IPS-15b (cell line): ENCODE data around the gene TTC39B.

Source experiments
- H3K27me3 ChIP-seq: one replicate; pipeline ENCODE4 v1.6.1; 2013; ENCODE audit warnings: low read length; ENCODE audit not compliant: control insufficient read depth, insufficient read depth
- H3K36me3 ChIP-seq: one replicate; pipeline ENCODE4 v1.6.1; 2013; ENCODE audit warnings: low read length; ENCODE audit not compliant: control insufficient read depth, insufficient read depth
- H3K4me1 ChIP-seq: one replicate; pipeline ENCODE4 v1.6.1; 2013; ENCODE audit warnings: mild to moderate bottlenecking, low read length; ENCODE audit not compliant: control insufficient read depth, insufficient read depth
- H3K4me3 ChIP-seq: one replicate; pipeline ENCODE4 v1.5.1; 2013; ENCODE audit warnings: low read depth, low read length
- H3K9ac ChIP-seq: one replicate; pipeline ENCODE4 v1.6.1; 2013; ENCODE audit warnings: low read depth, mild to moderate bottlenecking, low read length
- H3K9me3 ChIP-seq: one replicate; pipeline ENCODE4 v1.6.1; 2013; ENCODE audit warnings: mild to moderate bottlenecking, low read length; ENCODE audit not compliant: control insufficient read depth, insufficient read depth

TTC39B gene

GRCh38 chr9:15306757-15307522 is at the start of gene TTC39B:
TTC39B (minus strand) TSS chr9:15307216; CDS start chr9:15307125, 91 bp downstream.
- H3K27me3 ChIP-seq: peaks cover 10% of the 10 kb centered on the region
- peak within 1 kb of the TSS; percentile 56 for H3K9ac ChIP-seq

GRCh38 chr9:15355669-15356068 is 48.7 kb upstream of the TTC39B start:
- Histone ChIP-seq H3K27me3 (no peaks in the 10 kb centered on the region), H3K9me3 (no peaks in the 10 kb centered on the region), H3K4me3 (no peak overlapping the region), H3K9ac (peak overlapping the region; percentile 4), H3K36me3 (no peaks in the 10 kb centered on the region), H3K4me1 (peaks cover 12% of the 10 kb centered on the region)

More at GRCh38 chr9:15306757-15307522, at the start of gene TTC39B:
- Histone ChIP-seq H3K36me3 (no peaks in the 10 kb centered on the region), H3K4me3 (peak within 1 kb of the TSS; percentile 84), H3K4me1 (peaks cover 8% of the 10 kb centered on the region), H3K9me3 (no peaks in the 10 kb centered on the region)

GRCh38 chr9:15354713-15355112 is 47.7 kb upstream of the TTC39B start:
- Histone ChIP-seq H3K27me3 (no peaks in the 10 kb centered on the region), H3K9me3 (no peaks in the 10 kb centered on the region), H3K9ac (no peak overlapping the region), H3K4me1 (peaks cover 12% of the 10 kb centered on the region), H3K36me3 (no peaks in the 10 kb centered on the region), H3K4me3 (no peak overlapping the region)

- H3K36me3 ChIP-seq: no peaks in the 10 kb centered on the region
- no peak overlapping the region for H3K4me3 ChIP-seq
- H3K27me3 ChIP-seq: no peaks in the 10 kb centered on the region
- H3K9me3 ChIP-seq: no peaks in the 10 kb centered on the region
- H3K9ac ChIP-seq: no peak overlapping the region
- H3K4me1 ChIP-seq: peaks cover 12% of the 10 kb centered on the region
Measured at GRCh38 chr9:15353892-15354291, 46.9 kb upstream of the TTC39B start.

- no peak overlapping the region for H3K4me3 ChIP-seq
Measured at GRCh38 chr9:15352306-15352705, 45.3 kb upstream of the TTC39B start.

GRCh38 chr9:15349892-15350761 is 43.1 kb upstream of the TTC39B start:
- H3K4me3 ChIP-seq: no peak overlapping the region
- H3K27me3 ChIP-seq: no peaks in the 10 kb centered on the region
- H3K9ac ChIP-seq: no peak overlapping the region
- H3K4me1 ChIP-seq: peaks cover 4% of the 10 kb centered on the region
- no peaks in the 10 kb centered on the region for H3K36me3 ChIP-seq
- no peaks in the 10 kb centered on the region for H3K9me3 ChIP-seq

More at GRCh38 chr9:15352306-15352705, 45.3 kb upstream of the TTC39B start:
- Histone ChIP-seq H3K4me1 (peaks cover 10% of the 10 kb centered on the region), H3K27me3 (no peaks in the 10 kb centered on the region), H3K9ac (no peak overlapping the region), H3K36me3 (no peaks in the 10 kb centered on the region), H3K9me3 (no peaks in the 10 kb centered on the region)

- Histone ChIP-seq H3K4me3 (no peak overlapping the region), H3K9ac (no peak overlapping the region), H3K27me3 (no peaks in the 10 kb centered on the region), H3K4me1 (no peaks in the 10 kb centered on the region), H3K36me3 (no peaks in the 10 kb centered on the region), H3K9me3 (no peaks in the 10 kb centered on the region)
Measured at GRCh38 chr9:15346837-15347236, 39.8 kb upstream of the TTC39B start.

- no peaks in the 10 kb centered on the region for H3K4me1 ChIP-seq
- H3K9me3 ChIP-seq: peaks cover 3% of the 10 kb centered on the region
- no peaks in the 10 kb centered on the region for H3K27me3 ChIP-seq
- H3K9ac ChIP-seq: no peak overlapping the region
- no peak overlapping the region for H3K4me3 ChIP-seq
- no peaks in the 10 kb centered on the region for H3K36me3 ChIP-seq
Measured at GRCh38 chr9:15344191-15344590, 37.2 kb upstream of the TTC39B start.

- no peak overlapping the region for H3K4me3 ChIP-seq
- no peak overlapping the region for H3K9ac ChIP-seq
- no peaks in the 10 kb centered on the region for H3K27me3 ChIP-seq
- H3K4me1 ChIP-seq: no peaks in the 10 kb centered on the region
- no peaks in the 10 kb centered on the region for H3K9me3 ChIP-seq
- no peaks in the 10 kb centered on the region for H3K36me3 ChIP-seq
Measured at GRCh38 chr9:15333376-15333881, 26.4 kb upstream of the TTC39B start.

GRCh38 chr9:15332939-15333338 is 25.9 kb upstream of the TTC39B start:
- Histone ChIP-seq H3K4me3 (no peak overlapping the region), H3K9ac (no peak overlapping the region)

GRCh38 chr9:15329539-15330109 is 22.6 kb upstream of the TTC39B start:
- H3K9ac ChIP-seq: no peak overlapping the region
- no peaks in the 10 kb centered on the region for H3K4me1 ChIP-seq
- no peak overlapping the region for H3K4me3 ChIP-seq
- no peaks in the 10 kb centered on the region for H3K27me3 ChIP-seq
- H3K36me3 ChIP-seq: no peaks in the 10 kb centered on the region
- no peaks in the 10 kb centered on the region for H3K9me3 ChIP-seq

More at GRCh38 chr9:15332939-15333338, 25.9 kb upstream of the TTC39B start:
- Histone ChIP-seq H3K27me3 (no peaks in the 10 kb centered on the region), H3K4me1 (no peaks in the 10 kb centered on the region), H3K9me3 (no peaks in the 10 kb centered on the region), H3K36me3 (no peaks in the 10 kb centered on the region)
